Fibroblast of lung (primary cell): ENCODE data around the gene HAT1. TPM values are rescaled to one million over a fixed set of nuclear protein-coding genes. Genes with fewer than 3 reads are reported as not detected.

Source experiments
- DNase-seq, 2 donors: peaks; one replicate each; pipeline versions ENCODE4 v3.0.0 to v3.0.0-alpha.2; 2010; ENCODE audit warnings: low read depth in 2 of 2
- H2AFZ ChIP-seq: 2 replicates; pipeline ENCODE4 v1.5.1; 2012; ENCODE audit warnings: low read length, control low read depth, inconsistent platforms
- H3K27ac ChIP-seq: 2 replicates; pipeline ENCODE4 v1.5.1; 2011; ENCODE audit warnings: low read length, control low read depth; ENCODE audit not compliant: insufficient read depth
- H3K27me3 ChIP-seq: 2 replicates; pipeline ENCODE4 v1.5.1; 2011; ENCODE audit warnings: mild to moderate bottlenecking, low read length; ENCODE audit not compliant: control insufficient read depth, insufficient read depth
- H3K36me3 ChIP-seq: 2 replicates; pipeline ENCODE4 v1.5.1; 2011; ENCODE audit warnings: low read length; ENCODE audit not compliant: control insufficient read depth, insufficient read depth
- H3K4me1 ChIP-seq: 2 replicates; pipeline ENCODE4 v1.5.1; 2011; ENCODE audit warnings: low read length; ENCODE audit not compliant: control insufficient read depth, insufficient read depth; ENCODE audit errors: extremely low read depth
- H3K4me2 ChIP-seq: 2 replicates; pipeline ENCODE4 v1.5.1; 2011; ENCODE audit warnings: low read length, control low read depth; ENCODE audit not compliant: insufficient read depth; ENCODE audit errors: extremely low read depth
- H3K4me3 ChIP-seq, 4 experiments: fragments of 200-600 bp in 1 of 4; sonication (generic) in 1 of 4; replicated peaks in 1 of 4; 2 replicates each; pipeline ENCODE4 v1.5.1; 2011 to 2016; ENCODE audit warnings: low read length in 4 of 4, low read depth in 3 of 4, mild to moderate bottlenecking in 3 of 4, control low read depth in 2 of 4, inconsistent platforms in 1 of 4, mixed read lengths in 1 of 4; ENCODE audit not compliant: insufficient read depth in 1 of 4; ENCODE audit errors: control extremely low read depth in 1 of 4
- H3K79me2 ChIP-seq: 2 replicates; pipeline ENCODE4 v1.5.1; 2012; ENCODE audit warnings: mild to moderate bottlenecking, low read length, inconsistent platforms; ENCODE audit not compliant: control insufficient read depth, insufficient read depth
- H3K9ac ChIP-seq: 2 replicates; pipeline ENCODE4 v1.5.1; 2011; ENCODE audit warnings: mild to moderate bottlenecking, low read length, control low read depth; ENCODE audit not compliant: insufficient read depth
- H3K9me3 ChIP-seq: 2 replicates; pipeline ENCODE4 v1.5.1; 2012; ENCODE audit warnings: low read depth, low read length; ENCODE audit not compliant: control insufficient read depth, insufficient read depth
- H4K20me1 ChIP-seq: 2 replicates; pipeline ENCODE4 v1.5.1; 2011; ENCODE audit warnings: low read length; ENCODE audit not compliant: control insufficient read depth, insufficient read depth; ENCODE audit errors: extremely low read depth
- CTCF ChIP-seq, 2 donors: IDR thresholded peaks in 1 of 2; conservative IDR thresholded peaks in 1 of 2; 1 replicate in 1 of 2; 2 replicates in 1 of 2; pipeline ENCODE4 v1.5.1; 2011 to 2012; ENCODE audit warnings: low read length in 2 of 2, control low read depth in 1 of 2, inconsistent platforms in 1 of 2, low read depth in 1 of 2, mild to moderate bottlenecking in 1 of 2
- EZH2 ChIP-seq: IDR thresholded peaks from 2 replicates; pipeline ENCODE4 v1.5.1; 2012; ENCODE audit warnings: low read length, control low read depth, mild to moderate bottlenecking; ENCODE audit errors: missing control alignments
- polyA plus RNA-seq, 2 donors: library from polyadenylated mRNA; depleted of rRNA in 1 of 2; stranded (reverse) in 1 of 2; unstranded in 1 of 2; fragments of >200 nt; gene quantifications; 2 replicates each; pipeline ENCODE4 v1.2.1, GENCODE V29; 2011 to 2012; ENCODE audit warnings: missing spikeins in 1 of 2
- total RNA-seq: library from RNA; depleted of rRNA; stranded (reverse); fragments of >200 nt; gene quantifications from 2 replicates; pipeline ENCODE4 v1.2.1, GENCODE V29; 2014

Gene HAT1
- total and polyA plus RNA-seq, 2 donors (not counting 1 experiment from before 2014, with no cell fraction given) = 23.0 to 57.7 TPM

- Histone ChIP-seq H2AFZ (no peak overlapping the region), H3K79me2 (no peaks in the 10 kb centered on the region), H3K4me1 (no peaks in the 10 kb centered on the region), H3K36me3 (no peaks in the 10 kb centered on the region), H4K20me1 (no peaks in the 10 kb centered on the region), H3K27me3 (no peaks in the 10 kb centered on the region), H3K9ac (no peak overlapping the region), H3K27ac (no peak overlapping the region), H3K9me3 (no peaks in the 10 kb centered on the region), H3K4me2 (no peak overlapping the region), H3K4me3 (peak overlapping the region in 1 of 4 experiments; percentile 6)
- DNase-seq = peak; percentile 78 to 85
- TF ChIP-seq CTCF (conservative IDR thresholded peaks at IDR 0.05 in 1 of 2, IDR thresholded peaks at IDR 0.05 in 1 of 2; ENCODE audit: low read depth in 1 of 2, low read length in 2 of 2) (no peak), EZH2 (no peak)
These were observed 43.7 kb upstream of the HAT1 start for GRCh38 chr2:171878481-171878993.

- no peak overlapping the region for H3K27ac ChIP-seq
- no peak overlapping the region for H3K4me2 ChIP-seq
- H4K20me1 ChIP-seq = no peaks in the 10 kb centered on the region
- H3K9me3 ChIP-seq = no peaks in the 10 kb centered on the region
- no peak overlapping the region for H3K4me3 ChIP-seq
- TF ChIP-seq EZH2 (no peak), CTCF (conservative IDR thresholded peaks at IDR 0.05 in 1 of 2, IDR thresholded peaks at IDR 0.05 in 1 of 2; ENCODE audit: low read depth in 1 of 2, low read length in 2 of 2) (no peak)
- no peaks in the 10 kb centered on the region for H3K4me1 ChIP-seq
- no peak for DNase-seq
- no peaks in the 10 kb centered on the region for H3K36me3 ChIP-seq
- H3K79me2 ChIP-seq = no peaks in the 10 kb centered on the region
- H2AFZ ChIP-seq = no peak overlapping the region
- H3K27me3 ChIP-seq = no peaks in the 10 kb centered on the region
- H3K9ac ChIP-seq = no peak overlapping the region
These were observed 42.4 kb upstream of the HAT1 start for GRCh38 chr2:171879865-171880264.

- Histone ChIP-seq H3K4me2 (no peak overlapping the region), H3K4me3 (no peak overlapping the region), H3K9ac (no peak overlapping the region), H3K36me3 (no peaks in the 10 kb centered on the region), H3K79me2 (no peaks in the 10 kb centered on the region), H2AFZ (no peak overlapping the region), H3K9me3 (no peaks in the 10 kb centered on the region), H3K27me3 (no peaks in the 10 kb centered on the region), H4K20me1 (no peaks in the 10 kb centered on the region), H3K4me1 (no peaks in the 10 kb centered on the region), H3K27ac (no peak overlapping the region)
- no peak for DNase-seq
- TF ChIP-seq EZH2 = no peak
- TF ChIP-seq CTCF (conservative IDR thresholded peaks at IDR 0.05 in 1 of 2, IDR thresholded peaks at IDR 0.05 in 1 of 2; ENCODE audit: low read depth in 1 of 2, low read length in 2 of 2) = no peak
These were observed 41.5 kb upstream of the HAT1 start for GRCh38 chr2:171880774-171881173.
